Left ventricle myocardium inferior (tissue), 1 donor: Measurements from ENCODE around the gene AR. TPM values are rescaled to one million over a fixed set of nuclear protein-coding genes. Genes with fewer than 3 reads are reported as not detected.

ENCODE experiments used
- DNase-seq: peaks from one replicate; pipeline ENCODE4 v3.0.0-alpha.2; 2020
- H3K27ac ChIP-seq: fragments of 200-600 bp; replicated peaks from 2 replicates; pipeline ENCODE4 v1.8.0; 2021
- H3K27me3 ChIP-seq: fragments of 200-600 bp; 2 replicates; pipeline ENCODE4 v1.8.0; 2021; ENCODE audit warnings: low read depth
- H3K36me3 ChIP-seq: fragments of 200-600 bp; 2 replicates; pipeline ENCODE4 v1.8.0; 2021
- H3K4me1 ChIP-seq: fragments of 200-600 bp; 2 replicates; pipeline ENCODE4 v1.8.0; 2021
- H3K4me3 ChIP-seq: fragments of 200-600 bp; 2 replicates; pipeline ENCODE4 v1.8.0; 2021; ENCODE audit warnings: mild to moderate bottlenecking, moderate library complexity
- H3K9me3 ChIP-seq: fragments of 200-600 bp; replicated peaks from 2 replicates; pipeline ENCODE4 v1.8.0; 2021
- CTCF ChIP-seq: fragments of 200-600 bp; IDR thresholded peaks from 2 replicates; pipeline ENCODE4 v1.8.0; 2021; ENCODE audit warnings: antibody characterized with exemption, mild to moderate bottlenecking, borderline replicate concordance
- intact Hi-C: fragments of 100-400 bp; cut with micrococcal nuclease; formaldehyde crosslinking; loops from one replicate; pipeline ENCODE4 v1.11.0; 2022
- total RNA-seq: library from RNA; stranded (reverse); fragmentation: NEBNext Ultra II Directional; extraction: Animal tissue kit (Norgen Biotek cat#: 25700); gene quantifications from one replicate; pipeline ENCODE4 v1.2.1, GENCODE V29; 2021
- donor health status: DM: no; HTN: yes; CAD: no; lungs with severe emphysema.

AR gene
- total RNA-seq, 1 donor from 2014 or later: 18.4 TPM

DNA sequence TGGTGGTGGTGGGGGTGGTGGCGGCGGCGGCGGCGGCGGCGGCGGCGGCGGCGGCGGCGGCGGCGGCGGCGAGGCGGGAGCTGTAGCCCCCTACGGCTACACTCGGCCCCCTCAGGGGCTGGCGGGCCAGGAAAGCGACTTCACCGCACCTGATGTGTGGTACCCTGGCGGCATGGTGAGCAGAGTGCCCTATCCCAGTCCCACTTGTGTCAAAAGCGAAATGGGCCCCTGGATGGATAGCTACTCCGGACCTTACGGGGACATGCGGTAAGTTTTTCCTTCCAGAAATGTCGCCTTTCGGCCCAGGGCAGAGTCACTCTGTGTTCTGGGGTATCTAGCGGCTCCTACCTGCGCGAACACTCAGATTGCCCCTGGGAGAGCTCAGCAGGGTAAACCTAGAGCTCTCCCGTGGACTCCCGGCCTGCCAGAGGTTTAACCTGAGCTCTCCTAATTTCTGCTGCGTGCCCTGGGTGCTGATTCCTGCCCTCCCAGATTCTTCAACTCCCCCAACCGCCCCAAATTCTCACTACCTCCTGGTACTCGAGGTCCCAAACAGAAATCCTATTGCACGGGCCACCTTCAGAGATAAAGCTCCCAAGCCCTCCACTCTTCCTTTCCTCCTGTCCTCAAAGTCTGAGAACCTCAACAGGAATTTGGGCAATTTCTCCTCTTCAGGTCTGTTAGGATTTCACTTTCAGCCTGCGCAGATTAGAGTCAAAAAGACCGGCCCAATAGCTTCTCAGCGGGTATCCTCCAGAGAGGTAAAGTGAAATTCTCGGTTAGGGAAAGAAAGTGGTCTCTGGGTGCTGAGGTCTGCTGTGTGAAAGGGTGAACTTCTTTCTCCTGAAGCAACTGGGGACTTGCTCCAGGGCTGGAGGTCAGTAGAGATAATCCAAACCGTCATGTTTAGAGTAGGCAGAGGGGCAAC lies 2.9 kb downstream of the AR start:
- no peak for TF ChIP-seq CTCF
- Histone ChIP-seq H3K27ac (peak overlapping the region; percentile 63), H3K4me3 (peak overlapping the region; percentile 68), H3K4me1 (peaks cover 22% of the 10 kb centered on the region), H3K36me3 (no peaks in the 10 kb centered on the region), H3K9me3 (no peaks in the 10 kb centered on the region), H3K27me3 (no peaks in the 10 kb centered on the region)
- DNase-seq: no peak
- intact Hi-C loops: no loop called here

DNA sequence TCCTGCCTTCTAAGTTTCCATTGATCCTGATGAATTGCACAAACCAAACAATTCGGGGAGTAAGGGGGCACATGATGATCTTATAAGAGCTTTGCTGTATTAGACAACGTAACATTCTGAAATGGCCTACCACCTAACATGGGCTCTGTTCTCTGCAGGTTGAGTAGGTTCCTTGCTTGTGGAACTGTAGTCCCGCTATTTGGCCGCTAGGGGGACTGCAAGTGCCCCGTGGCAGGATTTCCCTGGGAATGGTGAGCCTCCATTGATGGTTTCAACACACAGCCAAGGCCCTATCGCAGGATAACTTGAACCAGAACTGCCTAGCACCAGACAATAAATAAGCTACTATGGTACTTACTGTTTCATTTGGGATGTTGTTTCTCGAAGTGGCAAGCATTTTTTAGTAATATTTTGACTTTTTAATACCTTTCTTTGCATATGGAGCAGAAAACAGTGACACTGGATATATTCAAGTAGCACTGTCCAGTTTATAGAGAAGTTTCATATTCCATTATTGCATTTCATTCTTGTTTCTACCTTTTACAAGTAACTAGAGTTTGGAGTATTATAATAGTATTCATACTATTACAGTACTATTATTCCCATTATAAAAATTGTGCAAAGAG lies 11.9 kb downstream of the AR start:
- no peaks in the 10 kb centered on the region for H3K36me3 ChIP-seq
- TF ChIP-seq CTCF: peak; percentile 70
- H3K4me3 ChIP-seq: no peak overlapping the region
- no peak overlapping the region for H3K27ac ChIP-seq
- no peaks in the 10 kb centered on the region for H3K9me3 ChIP-seq
- intact Hi-C loops: no loop called here
- no peaks in the 10 kb centered on the region for H3K27me3 ChIP-seq
- H3K4me1 ChIP-seq: no peaks in the 10 kb centered on the region
- no peak for DNase-seq

- intact Hi-C loops: no loop called here
Observed at GRCh38 chrX:67558267-67558666, 14.4 kb downstream of the AR start.

DNA sequence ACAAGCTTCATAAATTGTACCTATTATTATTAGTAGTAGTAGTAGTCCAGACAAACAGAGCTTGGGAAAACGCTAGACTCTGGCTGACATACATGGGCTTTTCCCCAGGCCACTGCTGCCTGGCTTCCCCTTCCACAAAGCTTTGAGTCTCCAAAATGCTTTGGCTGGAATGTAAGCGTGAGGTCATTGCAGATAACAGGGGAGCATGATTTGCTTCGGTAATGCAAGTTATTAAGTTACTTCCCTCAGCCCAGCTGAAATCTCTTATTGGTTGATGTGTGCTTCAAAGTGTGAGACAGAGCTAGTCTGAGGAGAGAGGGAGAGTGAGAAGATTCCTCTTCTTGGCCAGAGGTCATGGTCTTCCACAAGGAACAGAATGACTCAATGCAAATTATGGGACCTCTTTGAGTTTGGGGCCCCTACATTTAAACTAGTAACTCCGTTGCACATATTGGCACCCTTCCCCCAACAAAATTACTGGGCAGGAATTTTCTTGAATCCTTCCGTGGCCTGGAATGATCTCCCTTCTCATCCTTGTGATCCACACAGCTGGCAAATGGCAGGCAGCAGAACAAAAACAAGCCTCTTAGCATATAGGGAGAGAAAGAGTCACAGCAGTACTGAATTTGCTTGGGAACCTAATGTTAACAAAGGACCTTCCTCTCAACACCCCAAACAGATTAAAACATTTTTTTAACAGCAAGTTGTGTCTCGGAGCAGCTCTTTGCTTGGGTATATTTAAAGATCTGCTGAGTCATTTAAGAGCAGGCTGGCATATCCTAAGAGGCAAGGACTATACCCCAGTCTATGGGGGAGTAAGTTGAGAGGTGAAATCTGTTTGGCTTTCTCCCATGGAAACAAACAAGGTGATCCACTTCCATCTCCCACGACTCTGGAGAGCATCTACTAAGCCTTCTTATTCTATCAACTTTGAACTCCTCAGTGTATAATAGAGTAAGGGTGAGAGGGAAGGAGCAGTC lies 19.9 kb downstream of the AR start:
- peak; percentile 16 for DNase-seq
- Histone ChIP-seq H3K4me1 (peaks cover 8% of the 10 kb centered on the region), H3K27me3 (no peaks in the 10 kb centered on the region), H3K27ac (peak overlapping the region; percentile 78), H3K36me3 (no peaks in the 10 kb centered on the region), H3K9me3 (no peaks in the 10 kb centered on the region), H3K4me3 (no peak overlapping the region)
- intact Hi-C loops: no loop called here
- no peak for TF ChIP-seq CTCF

More at GRCh38 chrX:67558267-67558666, 14.4 kb downstream of the AR start:
- TF ChIP-seq CTCF: no peak
- Histone ChIP-seq H3K4me1 (peaks cover 8% of the 10 kb centered on the region), H3K4me3 (no peak overlapping the region), H3K9me3 (no peaks in the 10 kb centered on the region), H3K27ac (no peak overlapping the region), H3K27me3 (no peaks in the 10 kb centered on the region), H3K36me3 (no peaks in the 10 kb centered on the region)
- no peak for DNase-seq

DNA sequence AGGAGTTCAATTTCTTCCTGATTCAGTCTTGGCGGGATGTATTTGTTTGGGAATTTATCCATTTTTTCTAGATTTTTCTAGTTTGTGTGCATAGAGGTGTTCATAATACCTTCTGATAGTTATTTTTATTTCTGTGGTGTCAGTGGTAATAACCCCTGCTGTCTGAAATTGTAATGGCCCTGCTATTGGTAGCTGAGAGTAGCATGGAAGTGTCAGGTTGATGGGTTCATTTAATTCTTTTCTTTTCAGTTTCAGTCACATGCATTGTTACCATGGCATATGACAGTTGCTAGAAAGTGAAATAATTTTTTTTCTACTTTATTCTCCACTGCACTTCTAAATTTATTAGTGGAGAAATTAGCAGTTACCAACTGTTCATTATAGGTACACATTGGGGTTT lies 20.7 kb downstream of the AR start:
- no peak for TF ChIP-seq CTCF
- Histone ChIP-seq H3K27me3 (no peaks in the 10 kb centered on the region), H3K27ac (peak overlapping the region; percentile 78), H3K4me3 (no peak overlapping the region), H3K4me1 (peaks cover 8% of the 10 kb centered on the region), H3K36me3 (no peaks in the 10 kb centered on the region), H3K9me3 (no peaks in the 10 kb centered on the region)
- intact Hi-C loops: no loop called here
- no peak for DNase-seq
